ENCODE data around the gene ARHGAP40. TPM values are rescaled to one million over a fixed set of nuclear protein-coding genes. Genes with fewer than 3 reads are reported as not detected.

Gene ARHGAP40
- total RNA-seq, 1 donor from 2014 or later: not detected

DNA sequence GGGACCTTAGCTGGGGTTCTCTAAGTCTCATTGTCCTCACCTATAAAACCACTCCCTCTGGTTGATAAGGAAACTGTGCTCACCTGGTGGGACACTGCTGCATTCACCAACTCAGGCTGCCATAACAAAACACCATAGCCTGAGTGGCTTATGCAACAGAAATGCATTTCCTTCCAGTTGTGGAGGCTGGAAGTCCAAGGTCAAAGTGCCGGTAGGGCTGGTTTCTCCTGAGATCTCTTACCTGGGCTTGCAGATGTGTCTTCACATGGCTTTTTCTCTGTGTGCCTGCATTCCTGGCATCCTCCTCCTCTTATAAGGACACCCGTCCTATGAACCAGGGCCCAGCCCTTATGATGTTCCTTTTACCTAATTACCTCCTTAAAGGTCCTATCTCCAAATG lies 62.7 kb downstream of the ARHGAP40 start:
- no peak overlapping the region for H3K4me3 ChIP-seq
- H3K27ac ChIP-seq (replicated peaks): no peak overlapping the region
- DNase-seq: no peak
- intact Hi-C loops (cut with micrococcal nuclease): no loop called here
- TF ChIP-seq, protein P1, sequence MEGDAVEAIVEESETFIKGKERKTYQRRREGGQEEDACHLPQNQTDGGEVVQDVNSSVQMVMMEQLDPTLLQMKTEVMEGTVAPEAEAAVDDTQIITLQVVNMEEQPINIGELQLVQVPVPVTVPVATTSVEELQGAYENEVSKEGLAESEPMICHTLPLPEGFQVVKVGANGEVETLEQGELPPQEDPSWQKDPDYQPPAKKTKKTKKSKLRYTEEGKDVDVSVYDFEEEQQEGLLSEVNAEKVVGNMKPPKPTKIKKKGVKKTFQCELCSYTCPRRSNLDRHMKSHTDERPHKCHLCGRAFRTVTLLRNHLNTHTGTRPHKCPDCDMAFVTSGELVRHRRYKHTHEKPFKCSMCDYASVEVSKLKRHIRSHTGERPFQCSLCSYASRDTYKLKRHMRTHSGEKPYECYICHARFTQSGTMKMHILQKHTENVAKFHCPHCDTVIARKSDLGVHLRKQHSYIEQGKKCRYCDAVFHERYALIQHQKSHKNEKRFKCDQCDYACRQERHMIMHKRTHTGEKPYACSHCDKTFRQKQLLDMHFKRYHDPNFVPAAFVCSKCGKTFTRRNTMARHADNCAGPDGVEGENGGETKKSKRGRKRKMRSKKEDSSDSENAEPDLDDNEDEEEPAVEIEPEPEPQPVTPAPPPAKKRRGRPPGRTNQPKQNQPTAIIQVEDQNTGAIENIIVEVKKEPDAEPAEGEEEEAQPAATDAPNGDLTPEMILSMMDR (IDR thresholded peaks at IDR 0.05; ENCODE audit: borderline replicate concordance): no peak
- peaks cover 5% of the 10 kb centered on the region for H3K9me3 ChIP-seq (replicated peaks)
- H3K4me1 ChIP-seq: peaks cover 12% of the 10 kb centered on the region
- peaks cover 58% of the 10 kb centered on the region for H3K27me3 ChIP-seq (ENCODE audit: low read depth)
- no peaks in the 10 kb centered on the region for H3K36me3 ChIP-seq

DNA sequence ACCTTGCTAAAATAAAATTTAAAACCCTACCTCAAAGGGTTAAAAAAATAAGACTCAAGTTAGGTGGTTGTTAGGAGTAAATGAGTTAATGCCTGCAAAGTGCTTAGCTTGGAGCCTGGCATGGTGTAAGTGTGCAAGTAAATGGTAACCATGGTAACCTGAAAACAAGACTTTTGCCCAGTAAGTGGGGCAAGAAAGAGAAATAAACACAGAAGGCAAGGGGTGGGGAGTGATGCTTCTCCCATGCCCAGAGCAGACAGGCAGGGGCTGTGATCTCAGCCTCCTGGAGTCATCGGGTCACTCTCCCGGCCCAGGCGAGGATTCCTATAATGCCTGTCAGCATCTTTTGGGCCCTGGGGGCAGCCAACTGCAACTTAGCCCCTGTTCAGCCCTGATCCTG lies 63.5 kb downstream of the ARHGAP40 start:
- intact Hi-C loops (cut with micrococcal nuclease): no loop called here
- H3K4me3 ChIP-seq: no peak overlapping the region
- H3K27ac ChIP-seq (replicated peaks): no peak overlapping the region
- H3K9me3 ChIP-seq (replicated peaks): peaks cover 5% of the 10 kb centered on the region
- H3K27me3 ChIP-seq (ENCODE audit: low read depth): peaks cover 59% of the 10 kb centered on the region
- DNase-seq: no peak
- TF ChIP-seq, protein P1 (IDR thresholded peaks at IDR 0.05; ENCODE audit: borderline replicate concordance): no peak
- no peaks in the 10 kb centered on the region for H3K36me3 ChIP-seq
- H3K4me1 ChIP-seq: peaks cover 12% of the 10 kb centered on the region

DNA sequence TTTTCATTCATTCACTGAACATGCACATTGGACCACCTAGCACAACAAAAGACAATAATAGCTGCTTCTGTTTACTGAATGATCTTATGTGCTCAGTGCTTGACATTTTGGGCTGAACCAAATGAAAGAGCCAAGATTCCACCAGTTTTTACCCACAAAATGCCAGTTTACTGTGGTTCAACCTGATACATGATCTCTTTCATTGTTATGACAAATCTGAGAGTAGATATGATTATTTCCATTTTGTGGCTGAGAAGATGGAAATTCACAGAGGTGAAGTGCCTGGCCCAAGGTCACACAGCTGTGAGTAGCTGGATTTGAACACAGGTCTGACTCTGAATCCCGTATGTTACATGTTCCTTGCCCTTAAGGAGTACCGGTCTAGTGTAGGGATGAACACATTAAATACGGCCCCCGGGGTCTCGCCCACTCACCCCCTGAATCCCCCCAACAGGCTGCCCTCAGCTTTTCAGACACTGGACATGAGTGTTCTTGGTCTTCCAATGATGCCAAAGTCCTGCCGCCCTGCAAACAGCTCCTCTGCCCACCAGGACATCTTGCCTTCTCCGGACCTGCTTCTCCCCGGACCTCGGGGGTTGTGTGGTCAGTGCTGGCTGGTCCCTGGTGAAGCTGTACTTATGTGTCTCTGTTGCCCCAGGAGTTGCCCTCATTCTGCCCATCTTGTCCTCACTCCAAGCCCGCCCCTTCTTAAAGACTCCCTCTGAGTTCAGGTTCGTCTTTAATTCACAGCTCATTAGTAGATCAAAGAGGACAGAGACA lies 64.1 kb downstream of the ARHGAP40 start:
- Histone ChIP-seq H3K9me3 (replicated peaks) (peaks cover 5% of the 10 kb centered on the region), H3K27ac (replicated peaks) (no peak overlapping the region), H3K4me1 (peaks cover 12% of the 10 kb centered on the region), H3K4me3 (no peak overlapping the region), H3K36me3 (no peaks in the 10 kb centered on the region), H3K27me3 (ENCODE audit: low read depth) (peaks cover 62% of the 10 kb centered on the region)
- DNase-seq: no peak
- intact Hi-C loops (cut with micrococcal nuclease): no loop called here
- TF ChIP-seq, protein P1 (IDR thresholded peaks at IDR 0.05; ENCODE audit: borderline replicate concordance): no peak

DNA sequence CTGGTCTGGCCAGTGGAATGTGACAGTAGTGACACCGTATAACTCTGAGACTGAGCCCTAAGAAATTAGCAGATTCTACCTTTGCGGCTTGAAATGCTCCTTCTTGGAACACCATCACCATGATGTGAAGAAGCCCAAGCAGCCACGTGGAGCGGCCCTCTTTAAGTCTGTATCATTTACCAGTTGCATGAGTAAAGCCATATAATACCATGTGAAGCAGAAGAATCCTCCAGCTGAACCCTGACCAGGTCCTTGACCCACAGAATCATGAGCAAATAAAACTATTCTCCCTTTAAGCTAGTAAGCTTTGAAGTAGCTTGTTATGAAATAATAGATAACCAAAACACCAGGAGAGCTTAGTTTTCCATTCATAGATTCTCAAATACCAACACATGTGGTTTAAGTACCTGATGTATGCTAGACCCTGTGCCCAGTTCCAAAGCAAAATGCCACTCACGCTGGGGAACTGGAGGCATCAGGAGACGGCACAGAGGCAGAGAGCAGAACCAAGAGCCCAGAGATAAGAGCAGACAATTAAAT lies 65.9 kb downstream of the ARHGAP40 start:
- TF ChIP-seq, protein P1 (IDR thresholded peaks at IDR 0.05; ENCODE audit: borderline replicate concordance): no peak
- H3K27me3 ChIP-seq (ENCODE audit: low read depth): peaks cover 80% of the 10 kb centered on the region
- peaks cover 5% of the 10 kb centered on the region for H3K9me3 ChIP-seq (replicated peaks)
- no peak overlapping the region for H3K4me3 ChIP-seq
- DNase-seq: no peak
- no peak overlapping the region for H3K27ac ChIP-seq (replicated peaks)
- H3K36me3 ChIP-seq: no peaks in the 10 kb centered on the region
- peaks cover 12% of the 10 kb centered on the region for H3K4me1 ChIP-seq
- intact Hi-C loops (cut with micrococcal nuclease): no loop called here

DNA sequence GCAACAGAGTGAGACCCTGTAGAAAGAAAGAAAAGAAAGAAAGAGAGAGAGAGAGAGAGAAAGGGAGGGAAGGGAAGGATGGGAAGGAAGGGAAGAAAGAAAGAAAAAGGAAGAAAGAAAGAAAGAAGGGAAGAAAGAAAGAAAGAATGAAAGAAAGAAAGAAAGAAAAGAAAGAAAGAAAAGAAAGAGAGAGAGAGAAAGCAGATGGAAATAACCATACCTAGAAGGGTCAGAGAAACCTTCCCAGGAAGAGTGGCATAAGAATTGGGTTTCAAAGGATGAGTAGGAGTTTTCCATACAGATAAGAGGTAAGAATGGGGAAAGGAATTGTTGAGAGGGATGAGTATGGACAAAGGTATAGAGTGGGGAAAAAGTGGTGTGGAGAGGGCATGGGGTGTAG lies 68.1 kb downstream of the ARHGAP40 start:
- Histone ChIP-seq H3K36me3 (no peaks in the 10 kb centered on the region), H3K27ac (replicated peaks) (no peak overlapping the region), H3K4me1 (peaks cover 26% of the 10 kb centered on the region), H3K9me3 (replicated peaks) (no peaks in the 10 kb centered on the region), H3K4me3 (no peak overlapping the region), H3K27me3 (ENCODE audit: low read depth) (peaks cover 87% of the 10 kb centered on the region)
- intact Hi-C loops (cut with micrococcal nuclease): no loop called here
- no peak for DNase-seq
- TF ChIP-seq, protein P1 (IDR thresholded peaks at IDR 0.05; ENCODE audit: borderline replicate concordance): no peak
